Immature natural killer cell (primary cell): ENCODE results near the gene GNLY. TPM values are rescaled to one million over a fixed set of nuclear protein-coding genes. Genes with fewer than 3 reads are reported as not detected.

ENCODE experiments used
- DNase-seq, 3 donors: peaks; one replicate each; pipeline ENCODE4 v3.0.0; 2022; ENCODE audit warnings: mixed read lengths in 1 of 3
- H3K27ac Mint-ChIP-seq, 6 donors: one replicate each; pipeline ENCODE4 v1.8.0; 2020; ENCODE audit warnings: mixed read lengths in 6 of 6, mild to moderate bottlenecking in 5 of 6, inconsistent platforms in 4 of 6, moderate library complexity in 3 of 6
- H3K27me3 Mint-ChIP-seq, 3 donors: one replicate each; pipeline ENCODE4 v1.8.0; 2020 to 2021; ENCODE audit warnings: low read depth in 3 of 3, mild to moderate bottlenecking in 3 of 3, mixed read lengths in 3 of 3, moderate library complexity in 3 of 3, inconsistent platforms in 1 of 3
- H3K36me3 Mint-ChIP-seq, 3 donors: one replicate each; pipeline ENCODE4 v1.8.0; 2020; ENCODE audit warnings: mixed read lengths in 3 of 3, inconsistent platforms in 2 of 3, mild to moderate bottlenecking in 2 of 3
- H3K4me1 Mint-ChIP-seq, 2 donors: one replicate each; pipeline ENCODE4 v1.8.0; 2020; ENCODE audit warnings: inconsistent platforms in 2 of 2, mild to moderate bottlenecking in 2 of 2, mixed read lengths in 2 of 2, moderate library complexity in 1 of 2
- H3K4me3 Mint-ChIP-seq, 5 donors: one replicate each; pipeline ENCODE4 v1.8.0; 2020; ENCODE audit warnings: mild to moderate bottlenecking in 5 of 5, mixed read lengths in 5 of 5, inconsistent platforms in 3 of 5, moderate library complexity in 3 of 5
- H3K9me3 Mint-ChIP-seq, 6 donors: one replicate each; pipeline ENCODE4 v1.8.0; 2020; ENCODE audit warnings: mild to moderate bottlenecking in 6 of 6, mixed read lengths in 6 of 6, inconsistent platforms in 4 of 6, moderate library complexity in 3 of 6
- polyA plus RNA-seq, 3 donors: library from polyadenylated mRNA; unstranded; fragments of 300-500 nt; fragmentation: Illumina TruSeq; gene quantifications; one replicate each; pipeline ENCODE4 v1.2.3, GENCODE V29; 2021

GNLY gene
- polyA plus RNA-seq, 3 donors from 2014 or later: 13,165 to 20,506 (median 19,340) TPM

- Mint-ChIP-seq H3K27me3 (peaks cover 9 to 46% (median 34%) of the 10 kb centered on the region in 3 donors), H3K4me1 (peaks cover 77 to 82% of the 10 kb centered on the region in 2 donors), H3K4me3 (peak overlapping the region; percentile 97 to 99 (median 99)), H3K36me3 (peaks cover 50 to 60% (median 53%) of the 10 kb centered on the region in 3 donors), H3K9me3 (no peaks in the 10 kb centered on the region), H3K27ac (peak overlapping the region; percentile 89 to 99 (median 98))
- peak in 1 of 3 donors; percentile 54 for DNase-seq
Observed at GRCh38 chr2:85698880-85699254, 4.7 kb downstream of the GNLY start.

GRCh38 chr2:85699325-85699724 is 5.2 kb downstream of the GNLY start:
- DNase-seq: no peak
- peaks cover 53 to 59% (median 56%) of the 10 kb centered on the region in 3 donors for H3K36me3 Mint-ChIP-seq
- peak overlapping the region; percentile 89 to 99 (median 98) for H3K27ac Mint-ChIP-seq
- peak overlapping the region; percentile 97 to 99 (median 99) for H3K4me3 Mint-ChIP-seq
- no peaks in the 10 kb centered on the region for H3K9me3 Mint-ChIP-seq
- H3K27me3 Mint-ChIP-seq: peaks cover 8 to 43% (median 29%) of the 10 kb centered on the region in 3 donors
- H3K4me1 Mint-ChIP-seq: peaks cover 79 to 84% of the 10 kb centered on the region in 2 donors

GRCh38 chr2:85702172-85702571 is 8.0 kb downstream of the GNLY start:
- peak overlapping the region; percentile 75 to 90 (median 77) for H3K4me3 Mint-ChIP-seq
- no peaks in the 10 kb centered on the region for H3K9me3 Mint-ChIP-seq
- DNase-seq: no peak
- peaks cover 93 to 100% of the 10 kb centered on the region in 2 donors for H3K4me1 Mint-ChIP-seq
- peaks cover 14 to 25% (median 23%) of the 10 kb centered on the region in 3 donors for H3K27me3 Mint-ChIP-seq
- H3K27ac Mint-ChIP-seq: peak overlapping the region; percentile 91 to 98 (median 95)
- peaks cover 30 to 34% (median 33%) of the 10 kb centered on the region in 3 donors for H3K36me3 Mint-ChIP-seq

GRCh38 chr2:85702800-85703199 is 8.6 kb downstream of the GNLY start:
- DNase-seq: no peak
- H3K4me1 Mint-ChIP-seq: peaks cover 90 to 98% of the 10 kb centered on the region in 2 donors
- peak overlapping the region; percentile 91 to 98 (median 95) for H3K27ac Mint-ChIP-seq
- H3K27me3 Mint-ChIP-seq: peaks cover 15 to 20% (median 19%) of the 10 kb centered on the region in 3 donors
- H3K9me3 Mint-ChIP-seq: no peaks in the 10 kb centered on the region
- H3K36me3 Mint-ChIP-seq: peaks cover 23 to 28% (median 28%) of the 10 kb centered on the region in 3 donors
- peak overlapping the region; percentile 75 to 90 (median 77) for H3K4me3 Mint-ChIP-seq

- peaks cover 18 to 23% (median 22%) of the 10 kb centered on the region in 3 donors for H3K36me3 Mint-ChIP-seq
- H3K9me3 Mint-ChIP-seq: no peaks in the 10 kb centered on the region
- H3K27me3 Mint-ChIP-seq: peaks cover 14 to 18% (median 17%) of the 10 kb centered on the region in 3 donors
- peak overlapping the region; percentile 91 to 98 (median 95) for H3K27ac Mint-ChIP-seq
- no peak for DNase-seq
- peaks cover 85 to 92% of the 10 kb centered on the region in 2 donors for H3K4me1 Mint-ChIP-seq
- peak overlapping the region; percentile 75 to 90 (median 77) for H3K4me3 Mint-ChIP-seq
Observed at GRCh38 chr2:85703329-85703728, 9.2 kb downstream of the GNLY start.

GRCh38 chr2:85704038-85704437 is 9.9 kb downstream of the GNLY start:
- H3K4me3 Mint-ChIP-seq: peak overlapping the region; percentile 75 to 90 (median 77)
- H3K4me1 Mint-ChIP-seq: peaks cover 78 to 85% of the 10 kb centered on the region in 2 donors
- H3K27me3 Mint-ChIP-seq: peaks cover 10 to 13% (median 12%) of the 10 kb centered on the region in 3 donors
- peak overlapping the region; percentile 91 to 98 (median 95) for H3K27ac Mint-ChIP-seq
- no peak for DNase-seq
- peaks cover 15 to 20% (median 16%) of the 10 kb centered on the region in 3 donors for H3K36me3 Mint-ChIP-seq
- H3K9me3 Mint-ChIP-seq: no peaks in the 10 kb centered on the region

GRCh38 chr2:85704800-85705679 is 10.9 kb downstream of the GNLY start:
- Mint-ChIP-seq H3K9me3 (no peaks in the 10 kb centered on the region), H3K27me3 (peaks cover 4 to 14% (median 13%) of the 10 kb centered on the region in 3 donors), H3K4me3 (peak overlapping the region; percentile 75 to 90 (median 77)), H3K27ac (peak overlapping the region; percentile 91 to 98 (median 95)), H3K36me3 (peaks cover 8 to 19% (median 13%) of the 10 kb centered on the region in 3 donors), H3K4me1 (peaks cover 71 to 75% of the 10 kb centered on the region in 2 donors)
- peak; percentile 88 to 89 (median 88) for DNase-seq

- Mint-ChIP-seq H3K4me3 (peak overlapping the region; percentile 75 to 90 (median 77)), H3K4me1 (peaks cover 68 to 69% of the 10 kb centered on the region in 2 donors), H3K36me3 (peaks cover 8 to 19% (median 13%) of the 10 kb centered on the region in 3 donors), H3K27ac (peak overlapping the region; percentile 91 to 98 (median 95)), H3K9me3 (no peaks in the 10 kb centered on the region), H3K27me3 (peaks cover 4 to 14% (median 13%) of the 10 kb centered on the region in 3 donors)
- no peak for DNase-seq
Observed at GRCh38 chr2:85705680-85706039, 11.5 kb downstream of the GNLY start.

- no peaks in the 10 kb centered on the region for H3K9me3 Mint-ChIP-seq
- DNase-seq: no peak
- peaks cover 4 to 14% (median 13%) of the 10 kb centered on the region in 3 donors for H3K27me3 Mint-ChIP-seq
- peaks cover 8 to 19% (median 13%) of the 10 kb centered on the region in 3 donors for H3K36me3 Mint-ChIP-seq
- peak overlapping the region; percentile 75 to 90 (median 77) for H3K4me3 Mint-ChIP-seq
- peaks cover 64 to 65% of the 10 kb centered on the region in 2 donors for H3K4me1 Mint-ChIP-seq
- peak overlapping the region; percentile 91 to 98 (median 95) for H3K27ac Mint-ChIP-seq
Observed at GRCh38 chr2:85706063-85706462, 11.9 kb downstream of the GNLY start.

GRCh38 chr2:85706599-85707296 is 12.6 kb downstream of the GNLY start:
- peak overlapping the region; percentile 91 to 98 (median 95) for H3K27ac Mint-ChIP-seq
- H3K4me1 Mint-ChIP-seq: peaks cover 57 to 58% of the 10 kb centered on the region in 2 donors
- H3K36me3 Mint-ChIP-seq: peaks cover 8 to 19% (median 13%) of the 10 kb centered on the region in 3 donors
- H3K4me3 Mint-ChIP-seq: peak overlapping the region; percentile 75 to 90 (median 77)
- peaks cover 4 to 14% (median 13%) of the 10 kb centered on the region in 3 donors for H3K27me3 Mint-ChIP-seq
- peak; percentile 69 to 73 (median 71) for DNase-seq
- no peaks in the 10 kb centered on the region for H3K9me3 Mint-ChIP-seq

GRCh38 chr2:85707304-85707703 is 13.1 kb downstream of the GNLY start:
- peak; percentile 82 to 87 (median 85) for DNase-seq
- Mint-ChIP-seq H3K4me3 (peak overlapping the region; percentile 75 to 90 (median 77)), H3K4me1 (peaks cover 52 to 53% of the 10 kb centered on the region in 2 donors), H3K27ac (peak overlapping the region; percentile 91 to 98 (median 95)), H3K27me3 (peaks cover 4 to 14% (median 13%) of the 10 kb centered on the region in 3 donors), H3K36me3 (peaks cover 8 to 19% (median 13%) of the 10 kb centered on the region in 3 donors), H3K9me3 (no peaks in the 10 kb centered on the region)

GRCh38 chr2:85708641-85709040 is 14.5 kb downstream of the GNLY start:
- no peak overlapping the region for H3K4me3 Mint-ChIP-seq
- H3K9me3 Mint-ChIP-seq: no peaks in the 10 kb centered on the region
- peak overlapping the region in 1 of 6 donors; percentile 60 for H3K27ac Mint-ChIP-seq
- peaks cover 4 to 11% (median 9%) of the 10 kb centered on the region in 3 donors for H3K27me3 Mint-ChIP-seq
- peaks cover 38 to 39% of the 10 kb centered on the region in 2 donors for H3K4me1 Mint-ChIP-seq
- DNase-seq: no peak
- H3K36me3 Mint-ChIP-seq: peaks cover 8 to 19% (median 13%) of the 10 kb centered on the region in 3 donors

GRCh38 chr2:85709401-85709811 is 15.2 kb downstream of the GNLY start:
- peaks cover 4 to 15% (median 8%) of the 10 kb centered on the region in 3 donors for H3K36me3 Mint-ChIP-seq
- no peak for DNase-seq
- peaks cover 32 to 35% of the 10 kb centered on the region in 2 donors for H3K4me1 Mint-ChIP-seq

More at GRCh38 chr2:85709401-85709811, 15.2 kb downstream of the GNLY start:
- Mint-ChIP-seq H3K27me3 (peaks cover 4 to 10% (median 9%) of the 10 kb centered on the region in 3 donors), H3K9me3 (no peaks in the 10 kb centered on the region), H3K27ac (peak overlapping the region in 2 of 6 donors; percentile 42 to 56), H3K4me3 (no peak overlapping the region)
